H1 (cell line): Measurements from ENCODE around the gene SLC35F1. TPM values are rescaled to one million over a fixed set of nuclear protein-coding genes. Genes with fewer than 3 reads are reported as not detected.

Experiments used
- BRCA1 ChIP-seq: IDR thresholded peaks from 2 replicates; pipeline ENCODE4 v1.6.1; 2012; ENCODE audit warnings: low read depth, low read length, improper control_type of control experiment
- CTBP2 ChIP-seq: IDR thresholded peaks from 2 replicates; pipeline ENCODE4 v1.7.0; 2011; ENCODE audit warnings: borderline replicate concordance, mild to moderate bottlenecking, moderate library complexity, mixed read lengths, low read length; ENCODE audit not compliant: insufficient read depth, insufficient read length
- EP300 ChIP-seq, 2 experiments: IDR thresholded peaks; 1 replicate in 1 of 2; 2 replicates in 1 of 2; pipeline ENCODE4 v1.6.1; 2011 to 2012; ENCODE audit warnings: low read depth in 2 of 2, low read length in 2 of 2, mild to moderate bottlenecking in 2 of 2, borderline replicate concordance in 1 of 2, inconsistent platforms in 1 of 2, moderate library complexity in 1 of 2
- POLR2AphosphoS5 ChIP-seq: IDR thresholded peaks from 2 replicates; pipeline ENCODE4 v1.6.1; 2011; ENCODE audit warnings: low read depth, low read length
- RNF2 ChIP-seq: fragments of 200-900, 300-1000 bp; sonication (generic); IDR thresholded peaks from 2 replicates; pipeline ENCODE4 v1.7.1; 2016; ENCODE audit warnings: borderline replicate concordance, low read depth, mild to moderate bottlenecking, antibody characterized with exemption, low read length; ENCODE audit not compliant: poor library complexity, severe bottlenecking; ENCODE audit errors: missing control alignments
- SAP30 ChIP-seq: fragments of 300-600 bp; sonication (generic); IDR thresholded peaks from 2 replicates; pipeline ENCODE4 v1.7.1; 2012; ENCODE audit warnings: low read length, moderate library complexity, mild to moderate bottlenecking, inconsistent platforms; ENCODE audit not compliant: insufficient read depth, insufficient replicate concordance
- SP1 ChIP-seq: IDR thresholded peaks from 2 replicates; pipeline ENCODE4 v1.6.1; 2011; ENCODE audit warnings: low read depth, low read length
- TAF7 ChIP-seq: optimal IDR thresholded peaks from 2 replicates; pipeline ENCODE3; 2011; ENCODE audit warnings: low read depth, mild to moderate bottlenecking, inconsistent platforms, low read length, moderate library complexity, borderline replicate concordance
- ZNF274 ChIP-seq: IDR thresholded peaks from 2 replicates; pipeline ENCODE4 v1.7.0; 2012; ENCODE audit warnings: low read length, borderline replicate concordance; ENCODE audit errors: extremely low read depth
- polyA plus RNA-seq, 7 experiments: library from polyadenylated mRNA; depleted of rRNA in 3 of 7; stranded (reverse) in 5 of 7; unstranded in 2 of 7; fragments of >200 nt in 5 of 7; fragments of 200-250 nt in 2 of 7; gene quantifications; 1 replicate in 5 of 7; 2 replicates in 1 of 7; 4 replicates in 1 of 7; pipeline versions ENCODE4 v1.2.1 to v1.2.3, GENCODE V29; 2011 to 2013; ENCODE audit warnings: missing spikeins in 2 of 7, mixed read lengths in 2 of 7
- total RNA-seq: library from RNA; stranded (reverse); fragmentation: NEBNext Ultra II Directional; extraction: Animal tissue kit (Norgen Biotek cat#: 25700); gene quantifications from 2 replicates; pipeline ENCODE4 v1.2.1, GENCODE V29; 2021
- TF ChIP-seq, protein P1 (sequence below): fragments of 300-600 bp; sonication (generic); IDR thresholded peaks from 2 replicates; pipeline ENCODE4 v1.7.1; 2012; ENCODE audit warnings: low read length, moderate library complexity, mild to moderate bottlenecking, inconsistent platforms; ENCODE audit not compliant: insufficient replicate concordance

Gene SLC35F1
- total and polyA plus RNA-seq, 2 of the 8 experiments (the other 6 are each of a cell fraction or from before 2014, with no cell fraction given) = 7.0 to 10.0 TPM

DNA sequence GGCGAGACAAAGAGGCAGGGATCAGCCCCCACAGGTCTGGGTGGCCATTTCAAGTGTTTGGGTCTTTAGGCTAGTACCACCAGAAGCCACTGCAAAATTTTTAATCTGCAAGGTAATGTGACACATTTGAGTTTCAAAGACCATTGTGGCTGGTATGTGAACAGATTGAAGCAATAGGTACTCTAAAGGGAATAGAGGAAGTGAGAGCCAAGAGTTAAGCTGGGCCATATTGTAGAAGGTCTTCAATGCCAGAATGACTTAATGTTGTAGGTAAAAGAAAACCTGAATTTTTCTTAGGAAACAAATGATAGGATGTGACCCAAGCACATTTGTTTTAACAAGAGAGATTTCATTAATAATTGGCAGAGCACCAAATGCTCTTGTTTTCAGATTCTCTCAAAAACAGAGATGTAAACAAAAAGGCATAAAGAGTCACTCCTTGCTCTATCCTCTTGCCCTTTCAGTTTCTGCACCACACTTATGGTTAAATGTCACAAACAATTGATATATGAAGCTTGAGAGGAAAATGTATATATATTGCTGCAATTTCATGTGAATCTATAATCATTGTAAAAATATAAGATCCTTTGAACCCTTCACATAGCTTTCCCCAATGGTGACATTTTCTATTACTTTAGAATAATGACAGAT, 333.9 kb downstream of the SLC35F1 start (continued):
- TF ChIP-seq, protein P1, sequence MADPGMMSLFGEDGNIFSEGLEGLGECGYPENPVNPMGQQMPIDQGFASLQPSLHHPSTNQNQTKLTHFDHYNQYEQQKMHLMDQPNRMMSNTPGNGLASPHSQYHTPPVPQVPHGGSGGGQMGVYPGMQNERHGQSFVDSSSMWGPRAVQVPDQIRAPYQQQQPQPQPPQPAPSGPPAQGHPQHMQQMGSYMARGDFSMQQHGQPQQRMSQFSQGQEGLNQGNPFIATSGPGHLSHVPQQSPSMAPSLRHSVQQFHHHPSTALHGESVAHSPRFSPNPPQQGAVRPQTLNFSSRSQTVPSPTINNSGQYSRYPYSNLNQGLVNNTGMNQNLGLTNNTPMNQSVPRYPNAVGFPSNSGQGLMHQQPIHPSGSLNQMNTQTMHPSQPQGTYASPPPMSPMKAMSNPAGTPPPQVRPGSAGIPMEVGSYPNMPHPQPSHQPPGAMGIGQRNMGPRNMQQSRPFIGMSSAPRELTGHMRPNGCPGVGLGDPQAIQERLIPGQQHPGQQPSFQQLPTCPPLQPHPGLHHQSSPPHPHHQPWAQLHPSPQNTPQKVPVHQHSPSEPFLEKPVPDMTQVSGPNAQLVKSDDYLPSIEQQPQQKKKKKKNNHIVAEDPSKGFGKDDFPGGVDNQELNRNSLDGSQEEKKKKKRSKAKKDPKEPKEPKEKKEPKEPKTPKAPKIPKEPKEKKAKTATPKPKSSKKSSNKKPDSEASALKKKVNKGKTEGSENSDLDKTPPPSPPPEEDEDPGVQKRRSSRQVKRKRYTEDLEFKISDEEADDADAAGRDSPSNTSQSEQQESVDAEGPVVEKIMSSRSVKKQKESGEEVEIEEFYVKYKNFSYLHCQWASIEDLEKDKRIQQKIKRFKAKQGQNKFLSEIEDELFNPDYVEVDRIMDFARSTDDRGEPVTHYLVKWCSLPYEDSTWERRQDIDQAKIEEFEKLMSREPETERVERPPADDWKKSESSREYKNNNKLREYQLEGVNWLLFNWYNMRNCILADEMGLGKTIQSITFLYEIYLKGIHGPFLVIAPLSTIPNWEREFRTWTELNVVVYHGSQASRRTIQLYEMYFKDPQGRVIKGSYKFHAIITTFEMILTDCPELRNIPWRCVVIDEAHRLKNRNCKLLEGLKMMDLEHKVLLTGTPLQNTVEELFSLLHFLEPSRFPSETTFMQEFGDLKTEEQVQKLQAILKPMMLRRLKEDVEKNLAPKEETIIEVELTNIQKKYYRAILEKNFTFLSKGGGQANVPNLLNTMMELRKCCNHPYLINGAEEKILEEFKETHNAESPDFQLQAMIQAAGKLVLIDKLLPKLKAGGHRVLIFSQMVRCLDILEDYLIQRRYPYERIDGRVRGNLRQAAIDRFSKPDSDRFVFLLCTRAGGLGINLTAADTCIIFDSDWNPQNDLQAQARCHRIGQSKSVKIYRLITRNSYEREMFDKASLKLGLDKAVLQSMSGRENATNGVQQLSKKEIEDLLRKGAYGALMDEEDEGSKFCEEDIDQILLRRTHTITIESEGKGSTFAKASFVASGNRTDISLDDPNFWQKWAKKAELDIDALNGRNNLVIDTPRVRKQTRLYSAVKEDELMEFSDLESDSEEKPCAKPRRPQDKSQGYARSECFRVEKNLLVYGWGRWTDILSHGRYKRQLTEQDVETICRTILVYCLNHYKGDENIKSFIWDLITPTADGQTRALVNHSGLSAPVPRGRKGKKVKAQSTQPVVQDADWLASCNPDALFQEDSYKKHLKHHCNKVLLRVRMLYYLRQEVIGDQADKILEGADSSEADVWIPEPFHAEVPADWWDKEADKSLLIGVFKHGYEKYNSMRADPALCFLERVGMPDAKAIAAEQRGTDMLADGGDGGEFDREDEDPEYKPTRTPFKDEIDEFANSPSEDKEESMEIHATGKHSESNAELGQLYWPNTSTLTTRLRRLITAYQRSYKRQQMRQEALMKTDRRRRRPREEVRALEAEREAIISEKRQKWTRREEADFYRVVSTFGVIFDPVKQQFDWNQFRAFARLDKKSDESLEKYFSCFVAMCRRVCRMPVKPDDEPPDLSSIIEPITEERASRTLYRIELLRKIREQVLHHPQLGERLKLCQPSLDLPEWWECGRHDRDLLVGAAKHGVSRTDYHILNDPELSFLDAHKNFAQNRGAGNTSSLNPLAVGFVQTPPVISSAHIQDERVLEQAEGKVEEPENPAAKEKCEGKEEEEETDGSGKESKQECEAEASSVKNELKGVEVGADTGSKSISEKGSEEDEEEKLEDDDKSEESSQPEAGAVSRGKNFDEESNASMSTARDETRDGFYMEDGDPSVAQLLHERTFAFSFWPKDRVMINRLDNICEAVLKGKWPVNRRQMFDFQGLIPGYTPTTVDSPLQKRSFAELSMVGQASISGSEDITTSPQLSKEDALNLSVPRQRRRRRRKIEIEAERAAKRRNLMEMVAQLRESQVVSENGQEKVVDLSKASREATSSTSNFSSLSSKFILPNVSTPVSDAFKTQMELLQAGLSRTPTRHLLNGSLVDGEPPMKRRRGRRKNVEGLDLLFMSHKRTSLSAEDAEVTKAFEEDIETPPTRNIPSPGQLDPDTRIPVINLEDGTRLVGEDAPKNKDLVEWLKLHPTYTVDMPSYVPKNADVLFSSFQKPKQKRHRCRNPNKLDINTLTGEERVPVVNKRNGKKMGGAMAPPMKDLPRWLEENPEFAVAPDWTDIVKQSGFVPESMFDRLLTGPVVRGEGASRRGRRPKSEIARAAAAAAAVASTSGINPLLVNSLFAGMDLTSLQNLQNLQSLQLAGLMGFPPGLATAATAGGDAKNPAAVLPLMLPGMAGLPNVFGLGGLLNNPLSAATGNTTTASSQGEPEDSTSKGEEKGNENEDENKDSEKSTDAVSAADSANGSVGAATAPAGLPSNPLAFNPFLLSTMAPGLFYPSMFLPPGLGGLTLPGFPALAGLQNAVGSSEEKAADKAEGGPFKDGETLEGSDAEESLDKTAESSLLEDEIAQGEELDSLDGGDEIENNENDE = no peak
- no peak for TF ChIP-seq CTBP2
- TF ChIP-seq ZNF274 = no peak
- no peak for TF ChIP-seq POLR2AphosphoS5
- no peak for TF ChIP-seq RNF2
- no peak for TF ChIP-seq TAF7
- no peak for TF ChIP-seq SP1
- TF ChIP-seq SAP30 = no peak
- no peak for TF ChIP-seq EP300 (IDR thresholded peaks at IDR 0.05; ENCODE audit: borderline replicate concordance in 1 of 2, low read depth in 2 of 2, low read length in 2 of 2)
- TF ChIP-seq BRCA1 = no peak
